Measurements from ENCODE around the gene SHC4.

GRCh38 chr15:48904758-48905157 is 59.0 kb downstream of the SHC4 start:
- TF ChIP-seq CTCF (IDR thresholded peaks at IDR 0.05) (no peak), ZFX (IDR thresholded peaks at IDR 0.05; ENCODE audit: borderline replicate concordance) (no peak)

Measured in 22Rv1 (cell line).